Erythroblast (primary cell): ENCODE data around the gene RTL5.

Source experiments
- GATA1 ChIP-seq: IDR thresholded peaks from 2 replicates; pipeline ENCODE4 v1.6.1; 2011; ENCODE audit warnings: low read depth, mild to moderate bottlenecking, control low read depth, low read length, moderate library complexity
- POLR2A ChIP-seq: IDR thresholded peaks from 2 replicates; pipeline ENCODE4 v1.6.1; 2011; ENCODE audit warnings: mild to moderate bottlenecking, low read length

DNA sequence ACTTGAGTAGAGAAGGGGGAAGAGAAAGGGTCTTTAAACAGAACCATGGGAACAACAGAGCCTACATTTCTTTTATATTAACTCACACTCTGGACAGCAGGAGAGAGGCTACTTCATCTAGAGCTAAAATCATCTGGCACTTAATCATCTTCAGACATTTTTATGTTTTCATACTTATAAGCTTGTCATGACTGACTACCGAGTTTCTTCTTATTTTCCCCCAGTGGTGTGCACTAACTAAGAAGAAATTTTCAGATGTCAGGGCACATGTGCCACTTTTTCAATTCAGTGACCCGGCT lies 11.8 kb upstream of the RTL5 start:
- TF ChIP-seq POLR2A (no peak), GATA1 (no peak)
